HL-60 (cell line): Measurements from ENCODE around the gene RAB31.
"Not testable (repeated sequence)": the region's sequence is repeated elsewhere in the genome, so short reads cannot be mapped to it uniquely, and the experiment has no call there.

Experiments used
- CTCF ChIP-seq: IDR thresholded peaks from one replicate; pipeline ENCODE4 v1.5.1; 2011; ENCODE audit warnings: low read length, control low read depth, inconsistent platforms; ENCODE audit not compliant: insufficient read depth
- POLR2AphosphoS5 ChIP-seq: IDR thresholded peaks from 2 replicates; pipeline ENCODE4 v1.6.1; 2012; ENCODE audit warnings: low read depth

- not testable (repeated sequence) for TF ChIP-seq CTCF, POLR2AphosphoS5
These were observed 29.9 kb upstream of the RAB31 start for GRCh38 chr18:9678216-9678615.
